Vagina (tissue), 2 donors: ENCODE measurements around the gene PTPN11.

Source experiments
- POLR2A ChIP-seq, 2 donors: fragments of 450-650 bp; IDR thresholded peaks; one replicate each; pipeline ENCODE4 v1.6.1; 2017; ENCODE audit warnings: antibody characterized with exemption in 2 of 2, mild to moderate bottlenecking in 2 of 2, moderate library complexity in 2 of 2
- POLR2AphosphoS5 ChIP-seq, 2 donors: sonication (generic); formaldehyde crosslinking; IDR thresholded peaks; one replicate each; pipeline ENCODE4 v1.9.0; 2017; ENCODE audit warnings: antibody characterized with exemption in 2 of 2, mild to moderate bottlenecking in 2 of 2, low read depth in 1 of 2; ENCODE audit not compliant: insufficient read depth in 1 of 2
- TF ChIP-seq, protein P1 (sequence below), 3 experiments: fragments of 450-650 bp in 2 of 3; fragments of 200-600 bp in 1 of 3; sonication (generic) in 1 of 3; IDR thresholded peaks; one replicate each; pipeline ENCODE4 v1.5.1; 2017 to 2019; ENCODE audit warnings: antibody characterized with exemption in 3 of 3, mild to moderate bottlenecking in 2 of 3, moderate library complexity in 2 of 3

DNA sequence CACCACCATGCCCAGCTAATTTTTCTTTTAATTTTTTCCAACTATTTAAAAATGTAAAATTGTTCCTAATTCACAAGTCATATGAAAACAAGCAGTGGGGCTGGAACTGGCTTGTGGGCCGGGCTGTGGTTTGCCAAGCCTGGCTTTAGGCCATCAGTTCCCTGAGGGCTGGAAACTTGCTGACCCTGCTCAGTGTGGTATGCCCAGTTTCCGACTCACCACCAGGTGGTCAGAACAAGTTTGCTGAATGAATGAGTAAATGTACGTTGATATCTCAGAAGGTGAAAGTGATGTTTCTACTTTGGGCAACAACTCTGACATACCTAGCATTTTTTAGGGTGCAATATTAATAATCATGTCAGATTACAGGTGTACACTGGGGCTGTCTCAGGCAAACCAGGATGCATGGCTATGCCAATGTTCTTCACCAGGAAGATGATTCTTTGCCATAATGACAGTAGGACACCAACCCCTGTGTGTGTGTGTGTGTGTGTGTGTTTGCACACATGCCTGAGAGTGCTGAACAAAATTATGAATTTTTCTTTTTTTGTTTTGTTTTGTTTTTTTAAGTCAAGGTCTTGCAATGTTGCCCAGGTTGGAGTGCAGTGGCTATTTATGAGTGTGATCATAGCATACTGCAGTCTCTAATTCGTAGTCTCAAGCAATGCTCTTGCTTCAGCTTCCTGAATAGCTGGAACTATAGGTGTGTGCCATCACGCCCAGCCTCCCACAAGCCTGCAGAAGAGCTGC lies 106.1 kb downstream of the PTPN11 start:
- TF ChIP-seq, protein P1, sequence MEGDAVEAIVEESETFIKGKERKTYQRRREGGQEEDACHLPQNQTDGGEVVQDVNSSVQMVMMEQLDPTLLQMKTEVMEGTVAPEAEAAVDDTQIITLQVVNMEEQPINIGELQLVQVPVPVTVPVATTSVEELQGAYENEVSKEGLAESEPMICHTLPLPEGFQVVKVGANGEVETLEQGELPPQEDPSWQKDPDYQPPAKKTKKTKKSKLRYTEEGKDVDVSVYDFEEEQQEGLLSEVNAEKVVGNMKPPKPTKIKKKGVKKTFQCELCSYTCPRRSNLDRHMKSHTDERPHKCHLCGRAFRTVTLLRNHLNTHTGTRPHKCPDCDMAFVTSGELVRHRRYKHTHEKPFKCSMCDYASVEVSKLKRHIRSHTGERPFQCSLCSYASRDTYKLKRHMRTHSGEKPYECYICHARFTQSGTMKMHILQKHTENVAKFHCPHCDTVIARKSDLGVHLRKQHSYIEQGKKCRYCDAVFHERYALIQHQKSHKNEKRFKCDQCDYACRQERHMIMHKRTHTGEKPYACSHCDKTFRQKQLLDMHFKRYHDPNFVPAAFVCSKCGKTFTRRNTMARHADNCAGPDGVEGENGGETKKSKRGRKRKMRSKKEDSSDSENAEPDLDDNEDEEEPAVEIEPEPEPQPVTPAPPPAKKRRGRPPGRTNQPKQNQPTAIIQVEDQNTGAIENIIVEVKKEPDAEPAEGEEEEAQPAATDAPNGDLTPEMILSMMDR (IDR thresholded peaks at IDR 0.05) = no peak
- TF ChIP-seq POLR2A (IDR thresholded peaks at IDR 0.05) (no peak), POLR2AphosphoS5 (IDR thresholded peaks at IDR 0.05; ENCODE audit: insufficient read depth in 1 of 2, low read depth in 1 of 2) (no peak)
